Jurkat, Clone E6-1 (cell line): ENCODE results near the gene CGNL1.

Source experiments
- DNase-seq: peaks from one replicate; pipeline ENCODE4 v3.0.0-alpha.2; 2011; ENCODE audit warnings: low read depth, low spot score
- H3K4me3 ChIP-seq: 2 replicates; pipeline ENCODE4 v1.5.1; 2011; ENCODE audit warnings: mild to moderate bottlenecking, low read length, control low read depth, moderate library complexity

The CGNL1 gene

DNA sequence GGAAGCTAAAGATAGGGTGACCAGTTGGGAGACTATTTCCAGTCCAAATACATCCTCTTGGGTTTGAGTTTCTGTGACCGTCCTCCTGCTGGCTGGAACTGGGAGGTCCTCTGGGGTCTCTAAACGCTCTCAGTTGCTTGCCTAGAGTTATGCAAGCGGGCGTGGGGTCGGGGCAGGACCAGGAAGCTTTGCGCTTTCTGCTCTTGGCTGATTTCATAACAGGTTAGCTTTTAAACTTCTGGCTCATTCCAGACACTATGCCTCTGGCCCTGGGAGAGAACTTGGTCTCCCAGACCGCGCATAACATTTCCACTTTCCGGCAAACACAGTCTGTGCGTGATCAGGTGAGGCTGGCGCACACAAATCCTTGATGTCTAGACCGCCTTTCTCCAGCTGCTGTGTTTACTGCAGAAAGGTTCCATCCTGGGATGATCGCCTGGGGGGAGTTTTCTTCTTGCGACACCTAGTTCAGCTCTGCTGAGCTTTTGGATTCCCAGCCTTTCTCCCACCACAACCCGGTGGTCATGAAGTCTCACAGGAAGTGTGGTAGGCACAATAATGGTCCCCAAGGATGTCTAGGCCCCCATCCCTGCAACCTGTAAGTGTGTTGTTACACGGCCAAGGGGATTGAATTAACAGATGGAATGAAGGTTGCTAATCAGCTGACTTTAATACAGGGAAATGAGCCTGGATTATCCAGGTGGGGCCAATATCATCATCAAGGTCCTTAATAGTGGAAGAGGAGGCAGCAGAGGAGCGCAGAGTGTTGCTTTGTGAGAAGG, 23.6 kb upstream of the CGNL1 start:
- H3K4me3 ChIP-seq = no peak overlapping the region
- DNase-seq = no peak

DNA sequence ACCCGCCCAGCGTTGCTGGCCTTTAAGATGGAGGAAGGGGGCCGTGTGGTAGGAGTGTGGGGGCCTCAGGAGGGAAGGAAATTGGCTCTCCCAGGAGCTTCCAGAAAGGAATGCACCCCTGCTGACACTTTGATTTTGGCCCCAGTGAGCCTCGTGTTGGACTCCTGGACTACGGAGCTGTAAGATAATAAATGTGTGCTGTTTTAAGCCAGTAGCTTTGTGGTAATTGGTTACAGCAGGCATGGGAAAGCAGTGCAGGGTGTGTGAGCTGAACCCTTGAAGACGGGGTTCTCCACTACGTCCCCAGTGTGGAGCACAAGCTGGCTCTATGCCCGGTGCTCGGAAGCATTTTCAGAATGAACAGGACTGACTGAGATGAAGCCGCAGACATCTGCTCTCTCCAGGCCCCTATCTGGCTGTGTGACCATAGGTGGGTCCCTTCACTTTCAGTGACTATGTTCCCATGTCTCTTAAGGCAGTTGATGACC, 22.9 kb upstream of the CGNL1 start:
- no peak for DNase-seq

DNA sequence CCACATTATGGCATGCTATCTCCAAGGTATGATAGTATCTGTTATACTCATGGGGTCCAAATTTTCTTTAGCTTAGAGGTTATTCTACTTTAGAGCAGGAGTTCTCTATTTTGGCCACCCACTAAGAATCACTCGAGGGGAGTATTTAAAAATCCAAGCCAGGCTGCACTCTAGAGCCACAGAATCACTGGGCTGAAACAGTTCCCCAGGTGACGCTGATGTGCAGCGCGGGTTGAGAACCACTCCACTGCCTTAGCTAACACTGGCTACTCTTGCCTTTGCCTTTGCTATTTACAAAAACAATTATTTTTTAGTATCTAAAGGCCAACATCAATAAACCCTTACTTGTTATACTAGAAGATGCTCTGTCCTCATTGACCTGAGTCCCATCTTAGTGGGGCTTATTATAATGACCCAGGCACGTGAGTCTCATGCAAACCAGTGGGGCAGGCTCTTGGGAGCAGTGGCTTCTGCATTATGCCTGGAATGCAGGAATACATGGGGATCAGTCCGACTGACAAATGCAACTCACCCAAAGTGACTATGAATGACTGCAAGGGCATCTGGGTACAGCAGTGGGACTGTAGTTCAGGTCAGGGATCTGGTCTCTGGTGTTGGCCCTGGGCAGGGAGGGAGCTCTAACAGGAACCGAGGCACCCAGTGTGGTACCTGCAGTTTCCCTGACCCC, 21.7 kb upstream of the CGNL1 start:
- DNase-seq = no peak
- no peak overlapping the region for H3K4me3 ChIP-seq

More for the DNA sequence above, 22.9 kb upstream of the CGNL1 start:
- no peak overlapping the region for H3K4me3 ChIP-seq

- H3K4me3 ChIP-seq = no peak overlapping the region
- no peak for DNase-seq
Observed at GRCh38 chr15:57355259-57355658, 21.0 kb upstream of the CGNL1 start.

GRCh38 chr15:57356178-57356577, 20.1 kb upstream of the CGNL1 start:
- no peak for DNase-seq
- no peak overlapping the region for H3K4me3 ChIP-seq

GRCh38 chr15:57356636-57357035, 19.7 kb upstream of the CGNL1 start:
- H3K4me3 ChIP-seq = no peak overlapping the region
- DNase-seq = no peak

DNA sequence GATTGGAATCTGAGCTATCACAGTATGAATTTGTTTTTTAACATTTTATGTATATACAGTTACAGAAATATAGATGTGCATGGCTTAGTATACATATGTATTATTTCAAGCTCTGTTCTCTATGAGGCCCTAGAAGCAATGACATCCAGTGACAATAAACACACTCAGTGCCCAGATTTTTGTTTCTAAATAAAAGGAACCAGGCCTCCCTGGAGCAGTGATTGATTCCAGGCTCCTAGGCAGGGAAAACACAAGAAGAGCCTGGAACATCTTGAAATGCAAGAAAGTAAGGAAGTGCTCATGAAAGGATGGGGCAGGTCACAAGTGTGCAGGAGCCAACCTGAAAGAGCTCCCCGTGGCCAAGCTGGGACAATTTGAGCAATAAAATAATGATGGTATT, 18.5 kb upstream of the CGNL1 start:
- no peak overlapping the region for H3K4me3 ChIP-seq
- DNase-seq = no peak

DNA sequence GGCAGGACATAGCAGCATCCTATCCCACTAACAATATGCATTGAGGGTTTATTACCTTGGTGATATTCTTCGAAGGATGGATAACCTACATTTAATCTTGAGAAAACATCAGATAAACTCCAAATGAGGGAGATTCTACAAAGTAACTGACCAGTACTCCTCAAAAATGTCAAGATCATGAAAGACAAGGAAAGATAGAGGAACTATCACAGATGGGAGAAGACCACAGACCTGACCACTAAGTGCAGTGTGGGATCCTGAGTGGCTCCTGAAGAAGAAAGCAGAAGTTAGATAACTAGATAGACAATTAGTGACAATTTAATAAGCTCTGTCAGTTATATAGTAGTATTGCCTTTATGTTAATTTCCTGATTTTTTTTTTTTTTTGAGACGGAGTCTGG, 17.7 kb upstream of the CGNL1 start:
- DNase-seq = no peak
- H3K4me3 ChIP-seq = no peak overlapping the region

GRCh38 chr15:57363661-57364060, 12.6 kb upstream of the CGNL1 start:
- DNase-seq = no peak
- no peak overlapping the region for H3K4me3 ChIP-seq

DNA sequence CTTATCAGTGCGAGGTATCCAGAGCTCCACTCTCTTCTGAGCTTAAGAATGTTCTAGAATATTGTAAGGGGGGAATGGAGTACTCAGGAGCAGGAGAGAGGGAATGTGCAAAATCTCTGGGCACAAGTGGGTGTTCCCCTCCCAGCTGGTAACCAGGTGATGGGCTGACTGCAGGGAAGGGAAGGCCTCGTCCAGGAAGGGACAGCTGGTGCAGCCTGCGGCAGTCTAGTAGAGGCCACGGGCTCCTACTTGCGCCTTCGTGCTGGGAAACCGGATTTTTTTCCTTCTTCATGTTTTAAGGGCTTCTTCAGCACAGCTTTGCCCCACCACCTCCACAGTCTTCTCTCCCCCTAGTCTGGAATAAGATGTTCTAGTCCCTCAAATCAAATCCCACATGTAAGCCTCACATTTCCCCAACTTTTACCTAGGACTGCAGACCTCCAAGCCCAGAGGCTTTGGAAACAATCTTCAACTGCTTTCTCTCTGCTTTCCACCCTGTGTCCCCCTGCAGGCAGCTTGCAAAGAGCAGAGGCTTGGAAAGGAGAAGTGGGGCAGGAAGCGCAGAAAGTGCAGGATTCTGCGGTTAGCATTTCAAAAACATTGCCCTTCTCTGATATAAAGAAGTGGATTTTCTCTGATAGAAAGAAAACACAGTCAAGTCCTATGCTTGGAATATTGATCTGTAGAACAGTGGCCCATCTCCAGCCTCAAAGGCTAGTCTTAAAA, 11.9 kb upstream of the CGNL1 start:
- no peak overlapping the region for H3K4me3 ChIP-seq
- no peak for DNase-seq

DNA sequence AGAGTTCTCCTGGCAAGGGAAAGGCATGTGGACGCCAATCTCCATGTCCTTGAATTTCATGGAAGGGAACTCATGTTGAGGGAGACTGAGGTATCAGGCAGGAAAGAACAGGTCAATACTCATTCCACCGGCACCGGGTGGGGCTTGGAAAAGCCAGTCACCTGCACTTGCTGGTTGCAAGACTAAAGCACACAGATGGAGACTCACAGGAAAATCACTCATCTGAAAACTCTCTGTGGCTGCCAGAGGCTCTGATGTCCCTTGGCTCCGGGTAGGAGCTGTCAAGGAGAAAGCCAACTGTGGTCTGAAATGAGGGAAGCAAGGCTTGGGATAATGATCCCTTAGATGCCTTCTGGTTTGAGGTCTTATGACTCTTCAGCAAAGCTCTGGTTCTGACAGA, 8.7 kb upstream of the CGNL1 start:
- DNase-seq = no peak
- H3K4me3 ChIP-seq = no peak overlapping the region

DNA sequence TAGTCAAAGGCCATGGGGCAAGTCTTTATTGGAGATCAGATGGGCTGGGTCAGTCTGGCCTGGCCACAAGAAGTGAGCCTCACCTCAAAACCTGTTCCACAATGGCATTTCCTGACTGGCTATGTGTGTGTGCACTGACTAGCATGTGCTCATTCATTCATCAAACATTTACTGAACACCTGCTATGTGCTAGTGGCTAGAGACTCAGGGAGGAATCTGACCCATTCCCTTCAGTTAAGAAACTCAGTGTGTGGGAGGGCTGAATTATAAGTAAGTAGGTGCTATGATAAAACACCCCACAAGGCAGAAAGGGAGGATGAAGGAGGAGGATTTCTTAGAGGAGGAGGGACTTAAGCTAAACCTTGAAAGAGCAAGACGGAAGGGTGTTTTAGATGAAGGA, 5.4 kb upstream of the CGNL1 start:
- no peak overlapping the region for H3K4me3 ChIP-seq
- no peak for DNase-seq

DNA sequence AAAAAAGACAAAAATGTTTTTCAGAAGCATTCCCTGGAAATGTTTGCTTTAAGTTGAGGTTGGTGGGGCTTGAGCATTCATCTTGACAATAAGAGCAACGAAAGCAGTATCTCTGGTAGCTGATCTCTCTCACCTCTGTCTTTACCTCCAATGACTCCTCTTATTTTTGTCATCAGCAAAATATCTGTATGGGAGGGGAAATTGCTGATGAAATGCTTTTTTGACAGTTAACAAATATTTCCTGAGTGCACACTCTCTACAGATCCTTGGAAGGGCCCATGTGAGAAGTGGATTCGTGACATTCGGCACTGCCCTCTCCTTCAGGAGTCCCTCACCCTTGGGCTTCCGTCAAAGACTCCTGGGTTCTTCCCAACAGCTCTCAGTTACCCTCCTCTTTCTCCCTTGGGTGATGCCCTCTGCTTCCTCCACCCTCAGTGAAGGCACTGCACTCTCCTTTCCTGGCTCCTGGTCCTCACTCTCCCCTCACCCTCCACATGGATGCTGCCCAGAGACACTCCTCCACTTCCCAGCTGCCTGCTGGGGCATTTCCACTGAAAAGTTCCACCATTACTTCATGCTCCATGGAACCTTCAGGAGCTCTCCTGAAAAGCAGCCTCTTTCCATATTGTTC, 2.9 kb upstream of the CGNL1 start:
- H3K4me3 ChIP-seq = no peak overlapping the region
- DNase-seq = no peak

DNA sequence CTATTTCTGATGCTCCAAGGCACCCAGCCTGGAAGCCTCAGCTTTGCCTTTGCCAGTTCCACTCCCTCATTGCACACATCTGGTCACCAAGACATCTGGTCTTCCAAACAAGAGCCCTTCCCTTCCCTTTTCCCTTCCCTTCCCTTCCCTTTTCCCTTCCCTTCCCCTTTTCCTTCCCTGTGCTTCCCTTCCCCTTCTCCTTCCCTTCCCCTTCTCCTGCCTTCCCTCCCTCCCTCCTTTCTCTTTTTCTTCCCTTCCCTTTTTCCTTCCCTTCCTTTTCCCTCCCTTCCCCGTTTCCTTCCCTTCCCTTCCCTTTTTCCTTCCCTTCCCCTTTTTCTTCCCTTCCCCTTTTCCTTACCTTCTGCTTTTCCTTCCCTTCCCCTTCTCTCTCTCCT, 2.4 kb upstream of the CGNL1 start:
- DNase-seq = no peak
- no peak overlapping the region for H3K4me3 ChIP-seq

DNA sequence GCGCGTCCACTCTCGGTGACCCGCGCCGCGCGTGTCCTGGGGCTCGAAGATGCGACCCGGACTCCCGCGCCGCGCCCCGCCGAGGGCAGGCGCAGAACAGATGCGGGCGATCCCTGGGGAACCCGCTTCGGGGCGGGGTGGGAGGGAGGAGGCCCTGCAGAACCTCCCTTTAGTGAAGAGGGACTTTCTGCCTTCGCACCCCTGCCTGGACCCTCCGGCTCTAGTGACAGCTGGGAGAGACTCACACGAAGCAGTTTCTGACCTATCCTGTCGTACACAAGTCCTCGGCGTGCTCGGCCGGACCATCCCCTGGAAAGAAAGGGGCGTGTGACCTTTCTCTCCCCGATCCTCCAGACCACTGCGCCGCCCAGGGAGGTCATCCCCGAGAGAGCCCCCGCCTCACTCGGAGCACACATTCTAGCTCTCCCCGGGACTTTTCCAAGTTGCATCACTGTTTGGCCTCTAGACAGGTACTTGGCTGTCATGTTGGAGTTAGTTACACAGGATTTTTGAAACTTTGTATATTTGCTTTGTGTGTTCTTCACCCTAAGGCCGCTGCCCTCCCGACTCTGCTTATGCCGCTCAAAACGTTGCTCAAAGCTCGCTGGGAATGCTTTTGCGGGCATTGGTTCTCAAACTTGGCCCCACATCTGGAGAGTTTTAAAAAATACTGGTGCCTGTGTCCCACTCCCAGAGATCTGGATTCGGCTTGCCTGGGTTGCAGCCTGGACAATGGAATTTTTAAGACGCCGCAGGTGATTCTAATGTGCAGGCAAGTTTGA, 582 bp downstream of the CGNL1 start:
- no peak for DNase-seq

GRCh38 chr15:57377478-57377847, 1.2 kb downstream of the CGNL1 start:
- DNase-seq = no peak
- H3K4me3 ChIP-seq = no peak overlapping the region

More for the DNA sequence above, 582 bp downstream of the CGNL1 start:
- H3K4me3 ChIP-seq = no peak overlapping the region

DNA sequence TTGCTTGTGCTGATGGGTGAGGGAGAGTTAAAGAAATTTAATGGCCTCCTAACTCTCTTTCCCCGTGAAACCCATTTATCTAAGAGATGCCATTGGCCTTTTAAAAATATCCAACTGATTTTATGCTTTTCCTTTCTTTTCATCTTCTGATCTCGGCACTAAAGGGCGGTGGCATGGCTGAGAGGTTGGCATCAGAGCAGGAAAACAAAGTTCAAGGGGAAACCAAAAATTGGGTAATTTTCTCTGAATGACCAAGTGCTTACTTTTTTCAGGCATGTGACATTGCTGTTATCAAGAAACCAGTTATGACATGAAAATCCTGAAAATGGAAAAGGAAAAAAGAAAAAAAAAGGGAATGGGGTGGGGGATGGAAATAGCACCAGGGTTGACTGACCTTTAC, 3.2 kb downstream of the CGNL1 start:
- DNase-seq = no peak
- no peak overlapping the region for H3K4me3 ChIP-seq

DNA sequence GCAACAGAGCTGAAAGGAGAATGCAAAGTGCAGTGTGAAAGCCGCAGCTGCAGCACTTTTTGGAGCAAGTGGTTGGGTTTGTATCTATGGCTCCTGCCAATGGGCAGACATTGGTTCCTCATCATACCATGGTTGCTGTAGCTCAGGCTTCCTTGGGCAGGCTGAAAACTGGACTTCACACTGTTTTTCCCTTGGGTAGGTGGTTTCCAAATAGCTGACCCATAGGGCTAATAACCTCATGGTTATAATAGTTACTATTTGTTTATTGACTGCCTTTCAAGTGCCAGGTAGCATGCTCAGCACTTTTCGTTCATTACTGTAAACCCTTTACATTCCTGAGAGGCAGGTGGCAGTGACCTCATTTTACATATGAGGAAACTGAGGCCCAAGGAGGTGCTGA, 4.5 kb downstream of the CGNL1 start:
- H3K4me3 ChIP-seq = no peak overlapping the region
- no peak for DNase-seq

GRCh38 chr15:57382215-57382614, 5.9 kb downstream of the CGNL1 start:
- no peak for DNase-seq
- no peak overlapping the region for H3K4me3 ChIP-seq
